Stimulated activated CD8-positive, alpha-beta memory T cell treated with anti-CD3 and anti-CD28 coated beads, Interleukin-2, amount 100 ng/mL, for 1 hour (primary cell): ENCODE measurements around the gene CAST.
"Not testable (repeated sequence)": the region's sequence is repeated elsewhere in the genome, so short reads cannot be mapped to it uniquely, and the experiment has no call there.

ENCODE experiments used
- DNase-seq, 2 donors: peaks; one replicate each; pipeline ENCODE4 v3.0.0-alpha.2; 2020; ENCODE audit warnings: low read depth in 2 of 2

CAST gene

GRCh38 chr5:96661855-96662724, at the start of gene CAST:
CAST (plus strand) TSS chr5:96662376; CDS start chr5:96662423, 47 bp downstream.
- peak; percentile 65 to 67 for DNase-seq

- no peak for DNase-seq
Observed at GRCh38 chr5:96614110-96614691, 48.0 kb upstream of the CAST start.

GRCh38 chr5:96615223-96615622, 47.0 kb upstream of the CAST start:
- DNase-seq = no peak

GRCh38 chr5:96616801-96617200, 45.4 kb upstream of the CAST start:
- no peak for DNase-seq

GRCh38 chr5:96618311-96619016, 43.7 kb upstream of the CAST start:
- not testable (repeated sequence) for DNase-seq

GRCh38 chr5:96619946-96620345, 42.2 kb upstream of the CAST start:
- DNase-seq = no peak

- no peak for DNase-seq
Observed at GRCh38 chr5:96624596-96624995, 37.6 kb upstream of the CAST start.

GRCh38 chr5:96625365-96625764, 36.8 kb upstream of the CAST start:
- DNase-seq = no peak

- DNase-seq = no peak
Observed at GRCh38 chr5:96626956-96627355, 35.2 kb upstream of the CAST start.

GRCh38 chr5:96627792-96628398, 34.3 kb upstream of the CAST start:
- DNase-seq = no peak

- DNase-seq = no peak
Observed at GRCh38 chr5:96628406-96628805, 33.8 kb upstream of the CAST start.

- DNase-seq = no peak
Observed at GRCh38 chr5:96629774-96630173, 32.4 kb upstream of the CAST start.

GRCh38 chr5:96633820-96634219, 28.4 kb upstream of the CAST start:
- DNase-seq = no peak

- DNase-seq = no peak
Observed at GRCh38 chr5:96634881-96635280, 27.3 kb upstream of the CAST start.

- no peak for DNase-seq
Observed at GRCh38 chr5:96636046-96636445, 26.1 kb upstream of the CAST start.

GRCh38 chr5:96636594-96636993, 25.6 kb upstream of the CAST start:
- DNase-seq = no peak

GRCh38 chr5:96637196-96637595, 25.0 kb upstream of the CAST start:
- DNase-seq = no peak

- DNase-seq = no peak
Observed at GRCh38 chr5:96638561-96638960, 23.6 kb upstream of the CAST start.

GRCh38 chr5:96640696-96641095, 21.5 kb upstream of the CAST start:
- no peak for DNase-seq

- DNase-seq = no peak
Observed at GRCh38 chr5:96641368-96642280, 20.6 kb upstream of the CAST start.

GRCh38 chr5:96642281-96642640, 19.9 kb upstream of the CAST start:
- no peak for DNase-seq
